HUES48 (cell line): Measurements from ENCODE around the gene OR10G6.

ENCODE experiments used
- H3K27ac ChIP-seq: one replicate; pipeline ENCODE4 v1.7.0; 2013; ENCODE audit warnings: low read depth, low read length, inconsistent platforms
- H3K27me3 ChIP-seq: 2 replicates; pipeline ENCODE4 v1.6.1; 2013; ENCODE audit warnings: mild to moderate bottlenecking, low read length; ENCODE audit not compliant: control insufficient read depth, insufficient read depth
- H3K36me3 ChIP-seq: 2 replicates; pipeline ENCODE4 v1.6.1; 2013; ENCODE audit warnings: low read length; ENCODE audit not compliant: control insufficient read depth, insufficient read depth
- H3K4me1 ChIP-seq: 2 replicates; pipeline ENCODE4 v1.6.1; 2013; ENCODE audit warnings: mild to moderate bottlenecking, low read length; ENCODE audit not compliant: control insufficient read depth, insufficient read depth
- H3K4me3 ChIP-seq: 2 replicates; pipeline ENCODE4 v1.5.1; 2013; ENCODE audit warnings: mild to moderate bottlenecking, low read depth, low read length
- H3K9ac ChIP-seq: 2 replicates; pipeline ENCODE4 v1.6.1; 2013; ENCODE audit warnings: mild to moderate bottlenecking, low read depth, low read length, moderate library complexity
- H3K9me3 ChIP-seq: 2 replicates; pipeline ENCODE4 v1.6.1; 2013; ENCODE audit warnings: low read length; ENCODE audit not compliant: control insufficient read depth, insufficient read depth

The OR10G6 gene

GRCh38 chr11:123976770-123977560 lies 18.0 kb downstream of the OR10G6 start:
- Histone ChIP-seq H3K4me3 (no peak overlapping the region), H3K36me3 (no peaks in the 10 kb centered on the region), H3K27me3 (no peaks in the 10 kb centered on the region), H3K4me1 (no peaks in the 10 kb centered on the region), H3K9me3 (no peaks in the 10 kb centered on the region), H3K9ac (no peak overlapping the region), H3K27ac (no peak overlapping the region)

GRCh38 chr11:123973816-123974215 lies 21.1 kb downstream of the OR10G6 start:
- H3K27me3 ChIP-seq, result no peaks in the 10 kb centered on the region
- no peak overlapping the region for H3K4me3 ChIP-seq
- H3K4me1 ChIP-seq, result no peaks in the 10 kb centered on the region
- H3K9me3 ChIP-seq, result no peaks in the 10 kb centered on the region
- H3K9ac ChIP-seq, result no peak overlapping the region
- H3K27ac ChIP-seq, result no peak overlapping the region
- no peaks in the 10 kb centered on the region for H3K36me3 ChIP-seq

GRCh38 chr11:123956752-123957151 lies 38.2 kb downstream of the OR10G6 start:
- no peak overlapping the region for H3K4me3 ChIP-seq
- H3K27ac ChIP-seq, result no peak overlapping the region
- H3K9ac ChIP-seq, result no peak overlapping the region
- H3K36me3 ChIP-seq, result no peaks in the 10 kb centered on the region
- H3K4me1 ChIP-seq, result no peaks in the 10 kb centered on the region
- 0 out of 2 replicates have a peak, but pooled peaks cover 5% of the 10 kb centered on the region for H3K9me3 ChIP-seq
- no peaks in the 10 kb centered on the region for H3K27me3 ChIP-seq

- Histone ChIP-seq H3K9me3 (no peaks in the 10 kb centered on the region), H3K9ac (no peak overlapping the region), H3K36me3 (no peaks in the 10 kb centered on the region), H3K4me3 (no peak overlapping the region), H3K27me3 (no peaks in the 10 kb centered on the region), H3K4me1 (no peaks in the 10 kb centered on the region), H3K27ac (no peak overlapping the region)
Measured at GRCh38 chr11:123945132-123945531, 49.8 kb downstream of the OR10G6 start.
